Midbrain (tissue), 1 donor: ENCODE results near the gene REXO1.
"Not testable (repeated sequence)": the region's sequence is repeated elsewhere in the genome, so short reads cannot be mapped to it uniquely, and the experiment has no call there.

Experiments
- DNase-seq: peaks from one replicate; lab custom pipeline; 2025; lab: John Stamatoyannopoulos, UW

The REXO1 gene

GRCh38 chr19:1875646-1876495, 27.6 kb upstream of the REXO1 start:
- peak; percentile 93 for DNase-seq

DNA sequence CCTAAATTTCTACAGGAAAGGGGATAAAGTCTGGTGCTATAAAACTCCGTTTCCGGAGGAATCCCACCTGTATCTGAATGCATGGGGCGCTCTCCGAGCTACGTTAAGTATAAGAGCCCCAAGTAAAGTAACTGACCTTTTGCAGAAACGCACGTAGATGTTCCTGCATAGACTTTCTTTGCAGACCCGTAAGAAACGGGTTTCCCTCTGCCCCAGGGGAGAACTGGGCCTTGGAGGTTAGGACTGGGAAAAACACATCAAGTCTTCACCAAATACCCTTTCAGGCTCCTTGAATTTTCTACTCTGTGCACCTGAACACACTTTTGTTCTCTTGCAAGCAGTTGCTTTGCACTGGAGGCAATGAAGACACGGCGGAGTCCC, 27.0 kb upstream of the REXO1 start:
- DNase-seq: not testable (repeated sequence)

DNA sequence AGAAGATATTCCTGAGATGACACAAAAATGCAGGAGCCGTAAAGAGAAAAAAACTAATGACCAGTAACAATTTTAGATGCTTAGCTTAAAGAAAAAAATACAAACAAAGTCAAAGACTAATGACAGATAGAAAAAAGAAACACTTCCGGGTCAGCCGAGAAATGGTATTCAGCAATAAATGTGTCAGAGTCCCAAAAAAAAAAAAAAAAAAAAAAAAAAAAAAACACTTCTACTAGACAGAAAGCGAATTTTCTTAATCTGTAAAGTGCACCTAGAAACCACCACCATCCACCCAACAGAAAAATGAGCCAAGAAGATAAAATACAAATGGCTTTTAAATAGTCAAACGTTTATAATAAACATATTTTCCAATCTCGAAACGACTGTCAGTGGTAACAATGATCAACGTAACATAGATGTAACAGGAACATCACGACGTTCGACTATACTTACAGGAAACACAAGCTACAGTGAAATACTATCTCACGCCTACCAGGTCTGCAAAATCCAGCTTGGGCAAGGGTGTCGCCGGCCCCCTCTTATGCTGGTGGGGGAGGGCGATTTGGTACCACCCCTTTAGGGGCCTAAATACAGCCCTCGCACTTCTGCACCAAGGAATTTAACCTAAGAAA, 26.4 kb upstream of the REXO1 start:
- DNase-seq: no peak

GRCh38 chr19:1873524-1874473, 25.5 kb upstream of the REXO1 start:
- DNase-seq: peak; percentile 70

DNA sequence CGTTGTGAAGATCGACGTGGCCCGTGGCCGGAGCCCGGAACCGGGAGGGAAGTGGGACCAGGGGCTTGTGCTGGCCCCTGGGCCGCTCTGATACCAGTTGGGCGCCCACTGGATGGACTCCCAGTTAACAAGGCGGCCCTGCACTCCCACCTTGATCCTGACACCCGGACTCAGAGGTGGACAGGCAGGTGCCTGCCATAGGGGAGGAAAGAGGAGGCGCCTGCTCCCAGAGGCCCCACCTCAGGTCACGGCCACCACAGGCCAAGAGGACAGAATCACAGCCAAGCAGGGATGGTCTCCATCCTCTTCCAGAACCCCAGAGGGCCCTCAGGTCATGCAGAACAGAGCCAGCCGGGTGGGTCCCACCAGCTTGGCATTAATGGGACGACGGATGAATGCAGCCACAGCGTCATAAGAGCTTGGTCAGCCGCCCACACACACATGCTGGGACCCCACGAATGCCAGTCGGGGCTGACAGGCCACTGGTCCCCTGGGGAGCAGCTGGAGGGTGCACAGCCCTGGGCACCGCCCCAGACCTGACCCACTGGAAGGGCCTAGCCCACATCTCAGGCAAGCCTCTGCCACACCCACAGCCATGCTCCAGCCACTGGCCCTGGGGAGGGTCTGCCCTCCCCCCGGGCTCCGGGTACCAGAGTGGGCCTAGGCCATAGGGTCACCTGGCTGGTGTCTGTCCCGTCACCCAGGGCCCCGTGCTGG, 24.7 kb upstream of the REXO1 start:
- DNase-seq: no peak

DNA sequence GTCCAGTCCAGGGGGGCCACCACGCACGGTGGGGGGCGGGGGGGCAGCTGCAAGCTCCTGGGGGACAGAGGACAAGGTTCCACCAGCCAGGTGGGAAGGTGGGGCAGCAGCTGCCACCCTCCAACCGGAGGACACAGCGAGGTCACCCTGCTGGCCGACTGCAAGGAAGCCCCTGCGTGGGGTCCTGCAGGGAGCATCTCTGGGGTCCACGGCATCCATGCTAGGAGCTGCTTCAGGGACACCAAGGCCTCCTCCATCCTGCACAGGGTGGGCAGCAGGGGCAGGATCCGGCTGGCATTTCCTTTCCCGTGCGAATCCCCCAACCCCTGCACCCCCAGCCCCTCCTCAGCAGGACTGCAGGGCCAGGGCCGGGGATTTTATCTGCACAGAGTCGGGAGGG, 23.3 kb upstream of the REXO1 start:
- no peak for DNase-seq

GRCh38 chr19:1871140-1871597, 22.9 kb upstream of the REXO1 start:
- DNase-seq: no peak

GRCh38 chr19:1868971-1869370, 20.7 kb upstream of the REXO1 start:
- DNase-seq: no peak

GRCh38 chr19:1867349-1867724, 19.1 kb upstream of the REXO1 start:
- DNase-seq: no peak

GRCh38 chr19:1866693-1867348, 18.5 kb upstream of the REXO1 start:
- DNase-seq: no peak

GRCh38 chr19:1865172-1866010, 17.1 kb upstream of the REXO1 start:
- no peak for DNase-seq

DNA sequence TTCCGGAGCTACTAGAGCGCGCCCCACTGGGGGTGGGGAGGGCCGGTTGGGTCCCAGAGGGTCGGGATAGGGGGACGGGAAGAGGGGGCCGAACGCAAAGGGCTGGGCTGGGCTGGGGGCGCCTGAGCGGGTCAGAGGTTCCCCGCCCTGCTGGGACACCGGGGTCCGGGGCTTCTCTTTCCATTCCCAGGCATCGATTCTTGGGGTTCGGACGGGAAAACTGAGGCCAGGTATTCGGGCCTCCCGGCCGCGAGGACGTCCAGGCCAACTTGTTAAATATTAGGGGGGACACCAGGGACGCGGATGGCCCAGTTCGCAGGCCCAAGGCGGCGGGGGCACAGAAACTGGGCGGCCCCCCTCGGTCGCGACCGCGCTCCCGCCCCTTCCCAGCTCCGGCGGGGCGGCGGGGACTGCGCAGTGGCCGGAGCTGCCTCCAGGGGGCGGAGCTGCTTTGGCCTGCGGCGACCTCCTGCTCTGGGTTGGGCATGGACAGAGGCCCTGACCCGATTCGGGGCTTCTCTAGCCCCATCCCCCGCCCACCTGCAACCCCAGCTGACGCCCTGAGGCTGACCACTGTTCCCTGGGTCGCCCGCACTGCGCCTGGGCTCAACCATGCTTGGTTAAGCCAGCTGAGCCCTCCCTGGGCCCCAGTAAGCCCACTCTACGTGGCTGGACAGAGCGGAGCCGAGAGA, 16.3 kb upstream of the REXO1 start:
- DNase-seq: peak; percentile 56

DNA sequence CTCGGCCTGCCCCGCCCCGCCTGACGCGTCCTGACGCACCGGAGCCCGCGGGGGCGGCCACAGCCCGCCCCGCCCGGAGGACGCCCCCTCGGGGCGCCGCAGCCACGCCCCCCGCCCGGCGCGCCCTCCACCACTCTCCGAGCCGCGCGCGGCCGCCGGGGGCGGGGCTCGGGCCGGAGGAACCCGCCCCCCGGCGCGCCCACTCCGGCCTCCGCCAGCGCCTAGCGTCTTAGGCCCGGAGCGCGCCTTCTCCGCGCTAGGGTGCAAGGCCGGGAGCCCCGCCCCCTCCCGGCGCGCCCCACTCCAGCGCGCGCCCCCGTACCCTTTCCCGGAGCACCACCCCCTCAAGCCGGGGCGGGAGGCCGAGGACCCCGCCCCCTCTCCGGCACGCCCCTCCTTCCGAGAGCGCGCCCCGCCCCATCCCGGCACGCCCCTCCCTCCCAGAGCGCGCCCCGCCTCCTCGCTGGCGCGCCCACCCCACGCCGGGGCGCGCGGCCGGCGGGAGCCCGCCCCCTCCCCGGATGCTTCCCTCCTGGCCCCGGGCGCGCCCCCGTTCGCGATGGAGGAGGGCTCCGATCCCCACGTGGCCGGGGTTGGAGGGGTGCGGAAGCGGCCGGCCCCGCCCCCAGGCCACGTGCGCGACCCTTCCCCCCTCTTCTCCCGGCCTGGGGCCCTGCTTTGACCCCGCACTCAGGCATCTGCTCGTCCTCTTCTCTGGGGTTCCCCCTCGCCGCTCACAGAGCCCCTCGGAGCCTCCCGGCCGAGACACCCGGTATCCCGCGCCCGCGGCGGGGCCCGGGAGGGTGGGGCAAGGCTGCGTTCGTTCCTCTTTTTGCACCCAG, 15.6 kb upstream of the REXO1 start:
- DNase-seq: peak; percentile 92

DNA sequence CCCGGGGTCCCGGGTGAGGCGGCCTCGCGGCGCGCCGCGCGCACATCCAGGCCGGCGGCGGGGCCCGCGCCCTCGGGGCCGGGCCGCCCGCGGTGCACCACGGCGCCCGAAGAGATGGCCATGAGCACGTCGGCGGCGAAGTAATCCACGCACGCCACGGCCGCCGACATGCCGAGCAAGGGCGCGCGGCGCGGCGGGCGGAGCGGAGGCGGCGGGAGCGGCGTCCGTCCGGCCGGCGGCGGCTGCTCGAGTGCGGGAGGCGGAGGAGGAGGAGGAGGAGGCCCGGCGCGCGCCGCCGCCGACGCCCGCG, 15.0 kb upstream of the REXO1 start, which contains the start of gene KLF16:
TSS of gene KLF16 (minus strand) at position 252 of the 310 bp plus-strand sequence. CDS start at position 170, 82 bp downstream.
- no peak for DNase-seq

- DNase-seq: no peak
Observed at GRCh38 chr19:1862424-1863327, 14.4 kb upstream of the REXO1 start.

DNA sequence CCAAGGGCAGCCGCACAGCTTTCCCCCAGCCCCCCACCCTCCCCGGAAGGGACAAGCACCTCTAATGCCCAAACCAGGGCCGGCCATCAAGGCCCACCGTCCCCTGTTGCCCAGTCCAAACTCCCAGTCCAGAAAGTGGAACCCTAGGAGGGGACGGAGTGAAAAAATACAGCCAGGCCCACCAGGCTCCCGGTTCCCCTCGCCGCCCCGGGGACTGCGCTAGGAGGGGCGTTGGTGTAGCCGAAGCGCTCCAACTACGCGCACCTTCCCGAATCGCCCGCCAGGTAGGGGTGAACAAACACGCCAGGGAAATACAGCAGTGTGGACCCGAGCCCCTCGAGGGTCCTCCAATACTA, 13.8 kb upstream of the REXO1 start:
- no peak for DNase-seq

GRCh38 chr19:1861599-1862031, 13.3 kb upstream of the REXO1 start:
- no peak for DNase-seq
